Measurements from ENCODE around the gene COMP. TPM values are rescaled to one million over a fixed set of nuclear protein-coding genes. Genes with fewer than 3 reads are reported as not detected.

The COMP gene
- total RNA-seq, 1 experiment from 2014 or later = not detected

DNA sequence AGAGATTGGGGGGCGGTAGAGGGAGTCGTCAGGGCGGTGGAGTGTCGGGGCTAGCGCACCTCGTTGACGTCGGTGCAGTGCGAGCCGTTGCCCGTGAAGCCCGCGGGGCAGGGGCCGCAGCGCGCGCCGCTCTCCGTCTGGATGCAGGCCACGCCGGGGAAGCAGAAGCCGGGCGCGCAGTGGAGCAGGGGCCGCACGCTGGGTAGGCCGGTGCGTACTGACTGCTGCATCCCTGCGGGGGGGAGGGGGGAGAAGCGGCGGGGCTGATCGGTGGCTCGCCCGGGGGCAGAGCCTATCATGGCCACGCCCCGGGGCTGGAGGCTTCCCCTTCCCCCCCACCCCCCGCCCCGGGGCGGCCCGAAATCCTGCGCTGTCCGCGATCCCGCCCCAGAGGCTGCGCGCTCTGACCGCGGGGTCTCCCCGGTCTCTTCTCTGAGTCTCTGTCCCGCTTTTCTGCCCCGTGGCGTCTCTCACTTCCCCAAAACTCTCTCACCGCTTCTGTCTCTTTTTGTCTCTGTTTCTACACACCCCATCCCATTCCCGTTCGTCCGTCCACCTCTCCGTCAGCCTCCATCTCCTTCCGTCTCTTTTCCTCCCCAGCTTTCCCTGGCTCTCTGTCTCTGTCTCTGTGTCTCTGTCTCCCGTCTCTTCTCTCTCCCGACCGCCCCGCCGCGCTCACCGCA lies 1.1 kb downstream of the COMP start (continued):
- TF ChIP-seq, protein P1, sequence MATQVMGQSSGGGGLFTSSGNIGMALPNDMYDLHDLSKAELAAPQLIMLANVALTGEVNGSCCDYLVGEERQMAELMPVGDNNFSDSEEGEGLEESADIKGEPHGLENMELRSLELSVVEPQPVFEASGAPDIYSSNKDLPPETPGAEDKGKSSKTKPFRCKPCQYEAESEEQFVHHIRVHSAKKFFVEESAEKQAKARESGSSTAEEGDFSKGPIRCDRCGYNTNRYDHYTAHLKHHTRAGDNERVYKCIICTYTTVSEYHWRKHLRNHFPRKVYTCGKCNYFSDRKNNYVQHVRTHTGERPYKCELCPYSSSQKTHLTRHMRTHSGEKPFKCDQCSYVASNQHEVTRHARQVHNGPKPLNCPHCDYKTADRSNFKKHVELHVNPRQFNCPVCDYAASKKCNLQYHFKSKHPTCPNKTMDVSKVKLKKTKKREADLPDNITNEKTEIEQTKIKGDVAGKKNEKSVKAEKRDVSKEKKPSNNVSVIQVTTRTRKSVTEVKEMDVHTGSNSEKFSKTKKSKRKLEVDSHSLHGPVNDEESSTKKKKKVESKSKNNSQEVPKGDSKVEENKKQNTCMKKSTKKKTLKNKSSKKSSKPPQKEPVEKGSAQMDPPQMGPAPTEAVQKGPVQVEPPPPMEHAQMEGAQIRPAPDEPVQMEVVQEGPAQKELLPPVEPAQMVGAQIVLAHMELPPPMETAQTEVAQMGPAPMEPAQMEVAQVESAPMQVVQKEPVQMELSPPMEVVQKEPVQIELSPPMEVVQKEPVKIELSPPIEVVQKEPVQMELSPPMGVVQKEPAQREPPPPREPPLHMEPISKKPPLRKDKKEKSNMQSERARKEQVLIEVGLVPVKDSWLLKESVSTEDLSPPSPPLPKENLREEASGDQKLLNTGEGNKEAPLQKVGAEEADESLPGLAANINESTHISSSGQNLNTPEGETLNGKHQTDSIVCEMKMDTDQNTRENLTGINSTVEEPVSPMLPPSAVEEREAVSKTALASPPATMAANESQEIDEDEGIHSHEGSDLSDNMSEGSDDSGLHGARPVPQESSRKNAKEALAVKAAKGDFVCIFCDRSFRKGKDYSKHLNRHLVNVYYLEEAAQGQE (IDR thresholded peaks at IDR 0.05; ENCODE audit: low read depth) = no peak

DNA sequence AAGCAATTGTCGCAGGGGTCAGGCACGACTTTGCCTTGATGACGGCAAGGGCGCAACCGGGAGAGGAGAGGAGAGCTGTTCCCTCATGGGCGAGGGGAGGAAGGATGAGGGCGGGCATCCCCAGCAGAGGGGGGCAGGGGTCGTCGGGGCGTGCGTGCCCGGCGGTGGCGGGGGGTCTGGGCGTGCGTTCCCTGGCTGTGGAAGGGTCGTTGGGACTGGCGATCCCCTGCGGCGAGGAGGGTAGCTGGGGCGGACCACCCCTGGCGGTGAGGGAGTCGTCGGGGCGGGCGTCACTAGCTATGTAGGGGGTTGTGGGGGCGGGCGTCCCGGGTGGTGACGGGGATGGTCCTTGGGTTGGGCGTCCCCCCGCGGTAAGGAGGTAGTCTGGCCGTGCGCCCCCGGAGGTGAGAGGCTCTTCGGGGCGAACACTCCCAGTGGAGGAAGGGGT lies 1.7 kb downstream of the COMP start:
- no peaks in the 10 kb centered on the region for H4K20me1 ChIP-seq (ENCODE audit: insufficient read depth)
- no peaks in the 10 kb centered on the region for H3K36me3 ChIP-seq (ENCODE audit: control insufficient read depth in 1 of 2, insufficient read depth in 2 of 2, low read length in 2 of 2)
- no peak for ATAC-seq
- no peak overlapping the region for H3K4me3 ChIP-seq (replicated peaks in 1 of 2; ENCODE audit: low read depth in 1 of 2, low read length in 2 of 2)
- POLR2A ChIA-PET = no interaction called here
- H3K4me1 ChIP-seq (ENCODE audit: control insufficient read depth in 1 of 2, insufficient read depth in 2 of 2, low read length in 2 of 2) = peaks cover 4 to 9% of the 10 kb centered on the region in 2 experiments; a peak in 3 of 4 replicates
- DNase-seq (ENCODE audit: low read depth, low spot score) = no peak
- H3K4me2 ChIP-seq (ENCODE audit: low read length) = no peak overlapping the region
- intact Hi-C loops (cut with micrococcal nuclease) = no loop called here
- H3K27me3 ChIP-seq (ENCODE audit: insufficient read depth, low read length) = no peaks in the 10 kb centered on the region
- no peaks in the 10 kb centered on the region for H3K9me3 ChIP-seq (ENCODE audit: control insufficient read depth in 1 of 2, insufficient read depth in 1 of 2, low read depth in 1 of 2, low read length in 2 of 2)
- BruUV-seq (replicated peaks) = no TSS peak
- H3K79me2 ChIP-seq (ENCODE audit: insufficient read depth, low read length) = no peaks in the 10 kb centered on the region
- no peaks in the 10 kb centered on the region for H3K9me2 ChIP-seq (ENCODE audit: insufficient read depth)
- CTCF ChIA-PET = no interaction called here
- RAD21 ChIA-PET (ENCODE audit: low non-redundant PET in 1 of 2, low total read pairs in 2 of 2, uncharacterized antibody in 2 of 2, unreplicated experiment in 2 of 2) = no interaction called here
- H3K27ac ChIP-seq (ENCODE audit: low read depth, low read length) = no peak overlapping the region
- no peak for TF ChIP-seq EZH2phosphoT487 (IDR thresholded peaks at IDR 0.05; ENCODE audit: borderline replicate concordance)
- TF ChIP-seq JUND (IDR thresholded peaks at IDR 0.05) = no peak
- TF ChIP-seq POLR2A (IDR thresholded peaks at IDR 0.05; ENCODE audit: borderline replicate concordance, extremely low read depth, insufficient read depth, insufficient read length) = no peak
- TF ChIP-seq, protein P2, sequence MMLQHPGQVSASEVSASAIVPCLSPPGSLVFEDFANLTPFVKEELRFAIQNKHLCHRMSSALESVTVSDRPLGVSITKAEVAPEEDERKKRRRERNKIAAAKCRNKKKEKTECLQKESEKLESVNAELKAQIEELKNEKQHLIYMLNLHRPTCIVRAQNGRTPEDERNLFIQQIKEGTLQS (IDR thresholded peaks at IDR 0.05) = no peak
- no peak for TF ChIP-seq SRF (IDR thresholded peaks at IDR 0.05; ENCODE audit: low read depth)
- no peak for TF ChIP-seq EGR1 (IDR thresholded peaks at IDR 0.05; ENCODE audit: low read depth)
- TF ChIP-seq POLR2AphosphoS5 (IDR thresholded peaks at IDR 0.05; ENCODE audit: low read depth, low read length) = no peak
- no peak for TF ChIP-seq SP1 (IDR thresholded peaks at IDR 0.05; ENCODE audit: low read depth)
- no peak for TF ChIP-seq YY1 (IDR thresholded peaks at IDR 0.05; ENCODE audit: extremely low read depth, insufficient replicate concordance, low read depth, low read length)
- TF ChIP-seq TCF7L2 (IDR thresholded peaks at IDR 0.05; ENCODE audit: borderline replicate concordance, extremely low read depth, insufficient read depth, insufficient read length) = no peak
- TF ChIP-seq ELF1 (IDR thresholded peaks at IDR 0.05; ENCODE audit: borderline replicate concordance, low read depth) = no peak
- TF ChIP-seq ZFX (IDR thresholded peaks at IDR 0.05) = no peak
- TF ChIP-seq FOSL1 (IDR thresholded peaks at IDR 0.05; ENCODE audit: low read depth) = no peak
- TF ChIP-seq RAD21 (IDR thresholded peaks at IDR 0.05; ENCODE audit: low read depth) = no peak
- no peak for TF ChIP-seq EZH2 (IDR thresholded peaks at IDR 0.05)
- H2AFZ ChIP-seq (ENCODE audit: low read depth, low read length, poor library complexity, severe bottlenecking) = no peak overlapping the region
- H3K9ac ChIP-seq (ENCODE audit: low read length) = no peak overlapping the region

Data from HCT116 (cell line).